Endodermal cell (in vitro differentiated cells): ENCODE measurements around the gene KRT9. TPM values are rescaled to one million over a fixed set of nuclear protein-coding genes. Genes with fewer than 3 reads are reported as not detected.
A peak's percentile ranks its signal among the peaks of the same experiment; 100 is the strongest.

Experiments used
- DNase-seq: peaks from one replicate; pipeline ENCODE4 v3.0.0-alpha.2; 2017
- H3K27ac ChIP-seq: 2 replicates; pipeline ENCODE4 v1.5.1; 2013; ENCODE audit warnings: mild to moderate bottlenecking, low read depth, low read length, moderate library complexity
- H3K27me3 ChIP-seq: 2 replicates; pipeline ENCODE4 v1.6.1; 2013; ENCODE audit warnings: mild to moderate bottlenecking, low read length, moderate library complexity; ENCODE audit not compliant: insufficient read depth, control insufficient read depth, poor library complexity, severe bottlenecking
- H3K36me3 ChIP-seq: 2 replicates; pipeline ENCODE4 v1.7.0; 2013; ENCODE audit warnings: mild to moderate bottlenecking, low read length, moderate library complexity; ENCODE audit not compliant: control insufficient read depth, insufficient read depth
- H3K4me1 ChIP-seq: one replicate; pipeline ENCODE4 v1.7.0; 2013; ENCODE audit warnings: low read length; ENCODE audit not compliant: control insufficient read depth, insufficient read depth
- H3K4me3 ChIP-seq: 2 replicates; pipeline ENCODE4 v1.5.1; 2013; ENCODE audit warnings: mild to moderate bottlenecking, low read length, moderate library complexity
- H3K9ac ChIP-seq: 2 replicates; pipeline ENCODE4 v1.6.1; 2013; ENCODE audit warnings: mild to moderate bottlenecking, low read length, moderate library complexity; ENCODE audit not compliant: poor library complexity, severe bottlenecking; ENCODE audit errors: extremely low read depth
- H3K9me3 ChIP-seq: 2 replicates; pipeline ENCODE4 v1.6.1; 2013; ENCODE audit warnings: mild to moderate bottlenecking, low read length, moderate library complexity; ENCODE audit not compliant: control insufficient read depth
- H3K27ac Mint-ChIP-seq: 2 replicates; pipeline ENCODE4 v1.8.0; 2020; ENCODE audit warnings: mixed read lengths
- H3K27me3 Mint-ChIP-seq: 2 replicates; pipeline ENCODE4 v1.8.0; 2021; ENCODE audit warnings: mild to moderate bottlenecking, mixed read lengths; ENCODE audit not compliant: insufficient read depth
- H3K36me3 Mint-ChIP-seq: 2 replicates; pipeline ENCODE4 v1.8.0; 2020; ENCODE audit warnings: low read depth, mixed read lengths
- H3K4me1 Mint-ChIP-seq: 2 replicates; pipeline ENCODE4 v1.8.0; 2020; ENCODE audit warnings: mixed read lengths
- H3K4me3 Mint-ChIP-seq: 2 replicates; pipeline ENCODE4 v1.8.0; 2020; ENCODE audit warnings: mild to moderate bottlenecking, moderate library complexity, mixed read lengths
- H3K9me3 Mint-ChIP-seq: 2 replicates; pipeline ENCODE4 v1.8.0; 2020; ENCODE audit warnings: mild to moderate bottlenecking, mixed read lengths
- WGBS, 2 experiments: methylation state at CpG; one replicate each; pipeline versions ENCODE4 v1.1.5 to v1.1.7; 2013; ENCODE audit warnings: missing lambda C conversion rate in 2 of 2, mixed read lengths in 1 of 2; ENCODE audit not compliant: insufficient coverage in 1 of 2, insufficient read length in 1 of 2; 5-methylcytosine and 5-hydroxymethylcytosine counted together
- total RNA-seq, 2 donors: library from RNA; stranded (reverse); fragmentation: NEBNext Ultra II Directional in 1 of 2; extraction: Animal tissue kit (Norgen Biotek cat#: 25700) in 1 of 2; gene quantifications; 2 replicates in 1 of 2; 3 replicates in 1 of 2; pipeline ENCODE4 v1.2.1, GENCODE V29; 2021
- TF ChIP-seq, protein P1 (sequence below): fragments of 200-600 bp; sonication (generic); conservative IDR thresholded peaks from 2 replicates; pipeline ENCODE4 v1.5.0; 2021; ENCODE audit warnings: antibody characterized with exemption, mild to moderate bottlenecking

KRT9 gene
- total RNA-seq, 2 donors from 2014 or later: not detected

DNA sequence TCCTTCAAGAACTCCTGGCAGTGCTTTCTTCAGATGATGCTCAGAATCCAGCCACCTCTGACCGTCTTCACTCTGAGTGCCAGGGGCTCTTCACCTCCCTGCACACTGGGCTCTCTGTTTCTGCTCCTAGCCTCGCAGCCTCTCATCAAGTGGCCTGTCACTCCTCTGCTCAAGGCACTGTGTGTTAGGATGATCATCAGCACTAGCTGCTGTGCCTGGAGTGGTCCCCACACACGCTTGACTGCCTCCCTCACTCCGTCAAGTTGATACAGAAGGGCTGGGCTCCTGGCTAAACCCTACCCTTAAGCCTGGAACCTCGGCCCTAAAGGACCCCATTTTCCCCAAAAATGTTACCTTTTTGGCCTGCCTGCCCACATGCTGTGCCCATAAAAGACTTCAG, 15.6 kb downstream of the KRT9 start:
- Histone ChIP-seq H3K27me3 (no peaks in the 10 kb centered on the region), H3K36me3 (no peaks in the 10 kb centered on the region), H3K9ac (no peak overlapping the region), H3K27ac (no peak overlapping the region), H3K4me3 (no peak overlapping the region), H3K4me1 (no peaks in the 10 kb centered on the region), H3K9me3 (no peaks in the 10 kb centered on the region)
- no peaks in the 10 kb centered on the region for H3K4me1 Mint-ChIP-seq
- no peak overlapping the region for H3K27ac Mint-ChIP-seq
- no peak for DNase-seq
- peaks cover 23% of the 10 kb centered on the region for H3K27me3 Mint-ChIP-seq
- no peaks in the 10 kb centered on the region for H3K36me3 Mint-ChIP-seq
- WGBS, 2 experiments: 83 to 87% methylated on average over 5 of the region's 5 CpGs
- no peak overlapping the region for H3K4me3 Mint-ChIP-seq
- TF ChIP-seq, protein P1, sequence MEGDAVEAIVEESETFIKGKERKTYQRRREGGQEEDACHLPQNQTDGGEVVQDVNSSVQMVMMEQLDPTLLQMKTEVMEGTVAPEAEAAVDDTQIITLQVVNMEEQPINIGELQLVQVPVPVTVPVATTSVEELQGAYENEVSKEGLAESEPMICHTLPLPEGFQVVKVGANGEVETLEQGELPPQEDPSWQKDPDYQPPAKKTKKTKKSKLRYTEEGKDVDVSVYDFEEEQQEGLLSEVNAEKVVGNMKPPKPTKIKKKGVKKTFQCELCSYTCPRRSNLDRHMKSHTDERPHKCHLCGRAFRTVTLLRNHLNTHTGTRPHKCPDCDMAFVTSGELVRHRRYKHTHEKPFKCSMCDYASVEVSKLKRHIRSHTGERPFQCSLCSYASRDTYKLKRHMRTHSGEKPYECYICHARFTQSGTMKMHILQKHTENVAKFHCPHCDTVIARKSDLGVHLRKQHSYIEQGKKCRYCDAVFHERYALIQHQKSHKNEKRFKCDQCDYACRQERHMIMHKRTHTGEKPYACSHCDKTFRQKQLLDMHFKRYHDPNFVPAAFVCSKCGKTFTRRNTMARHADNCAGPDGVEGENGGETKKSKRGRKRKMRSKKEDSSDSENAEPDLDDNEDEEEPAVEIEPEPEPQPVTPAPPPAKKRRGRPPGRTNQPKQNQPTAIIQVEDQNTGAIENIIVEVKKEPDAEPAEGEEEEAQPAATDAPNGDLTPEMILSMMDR: no peak
- H3K9me3 Mint-ChIP-seq: no peaks in the 10 kb centered on the region

DNA sequence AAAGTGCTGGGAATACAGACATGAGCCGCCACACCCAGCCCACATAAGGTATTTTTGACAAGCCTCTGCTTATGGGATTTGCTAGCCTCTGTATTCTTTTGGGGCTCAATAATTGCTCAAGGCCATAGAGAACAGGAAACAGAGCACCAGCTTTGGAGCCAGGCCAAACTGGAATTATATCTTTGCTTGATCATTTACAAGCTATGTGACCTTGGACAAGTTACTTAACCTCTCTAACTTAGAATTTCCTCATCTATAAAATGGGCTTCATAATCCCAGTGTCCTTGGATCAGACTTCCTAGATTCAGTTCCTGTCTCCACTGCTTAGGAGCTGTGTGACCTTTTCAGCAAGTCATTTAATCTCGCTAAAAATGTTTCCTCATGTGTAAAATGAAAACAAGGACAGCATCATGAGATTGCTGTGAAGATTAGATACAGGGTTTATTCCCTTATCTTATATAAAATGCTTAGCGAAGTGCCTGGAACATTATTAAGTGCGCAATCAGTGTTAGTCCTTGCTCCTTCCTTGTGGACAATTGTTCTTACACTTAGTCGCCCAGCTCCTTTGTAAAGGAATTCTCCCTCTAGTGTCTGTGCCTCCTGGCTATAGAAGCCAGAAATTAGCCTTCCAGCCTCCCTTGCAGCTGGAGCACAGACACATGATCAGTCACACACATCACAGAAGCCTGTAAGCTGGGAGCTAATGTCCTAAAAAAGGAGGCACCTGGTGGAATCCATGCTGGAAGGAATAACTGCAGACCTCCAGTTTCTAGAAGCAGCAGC, 16.6 kb downstream of the KRT9 start:
- Histone ChIP-seq H3K27me3 (no peaks in the 10 kb centered on the region), H3K9ac (no peak overlapping the region), H3K9me3 (no peaks in the 10 kb centered on the region), H3K4me1 (no peaks in the 10 kb centered on the region), H3K4me3 (no peak overlapping the region), H3K27ac (no peak overlapping the region), H3K36me3 (no peaks in the 10 kb centered on the region)
- H3K9me3 Mint-ChIP-seq: no peaks in the 10 kb centered on the region
- TF ChIP-seq, protein P1: no peak
- no peak overlapping the region for H3K27ac Mint-ChIP-seq
- no peaks in the 10 kb centered on the region for H3K36me3 Mint-ChIP-seq
- peak; percentile 46 for DNase-seq
- peaks cover 17% of the 10 kb centered on the region for H3K27me3 Mint-ChIP-seq
- no peak overlapping the region for H3K4me3 Mint-ChIP-seq
- WGBS, 2 experiments: 88% methylated on average over 5 of the region's 5 CpGs
- no peaks in the 10 kb centered on the region for H3K4me1 Mint-ChIP-seq

DNA sequence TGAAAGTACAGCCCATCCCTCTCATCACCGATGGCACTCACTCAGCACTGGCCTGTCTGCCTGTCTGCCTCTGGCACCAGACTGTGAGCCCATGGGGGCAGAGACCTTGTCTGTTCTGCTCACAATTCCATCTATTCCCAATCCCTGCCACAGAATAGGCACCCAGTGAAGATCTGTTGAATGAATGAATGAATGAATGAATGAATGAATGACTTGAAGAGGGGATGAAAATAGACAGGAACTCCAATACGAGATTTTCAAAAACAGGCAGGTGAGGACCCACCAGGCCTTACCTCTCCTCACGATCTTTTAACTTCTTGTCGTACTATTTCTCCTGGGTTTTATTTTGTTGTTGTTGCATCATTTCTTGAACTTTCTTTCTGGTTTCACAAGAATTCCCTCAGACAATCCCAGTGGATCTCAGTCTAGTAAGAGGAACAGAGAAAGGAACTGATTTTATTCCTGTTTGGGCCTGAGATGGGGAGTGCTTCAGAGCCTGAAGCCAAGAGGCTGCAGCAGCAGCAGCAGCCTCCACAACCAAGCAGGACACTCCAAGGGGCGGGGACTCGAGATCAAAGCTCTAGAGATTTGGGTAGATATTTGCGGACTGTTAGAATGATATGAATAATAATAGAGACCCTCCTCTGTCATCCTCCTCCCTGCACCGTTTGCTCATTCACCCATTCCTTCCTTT, 17.7 kb downstream of the KRT9 start:
- 61 to 66% methylated on average over 4 to 8 of the region's 8 CpGs for WGBS, 2 experiments
- Histone ChIP-seq H3K27me3 (no peaks in the 10 kb centered on the region), H3K4me1 (peaks cover under 1% of the 10 kb centered on the region), H3K27ac (no peak overlapping the region), H3K4me3 (no peak overlapping the region), H3K9ac (no peak overlapping the region), H3K36me3 (no peaks in the 10 kb centered on the region), H3K9me3 (no peaks in the 10 kb centered on the region)
- DNase-seq: peak; percentile 48
- peaks cover 14% of the 10 kb centered on the region for H3K27me3 Mint-ChIP-seq
- H3K4me1 Mint-ChIP-seq: peaks cover 3% of the 10 kb centered on the region
- H3K36me3 Mint-ChIP-seq: no peaks in the 10 kb centered on the region
- TF ChIP-seq, protein P1: no peak
- no peaks in the 10 kb centered on the region for H3K9me3 Mint-ChIP-seq
- no peak overlapping the region for H3K27ac Mint-ChIP-seq
- H3K4me3 Mint-ChIP-seq: no peak overlapping the region
